HG03521 (cell line): Measurements from ENCODE around the gene THOC2.
"Not testable (repeated sequence)": the region's sequence is repeated elsewhere in the genome, so short reads cannot be mapped to it uniquely, and the experiment has no call there.

ENCODE experiments used
- ATAC-seq: cut with Tn5 transposase; IDR thresholded peaks from one replicate; pipeline ENCODE4 v1.9.1; 2021; ENCODE audit warnings: mild to moderate bottlenecking, moderate library complexity; ENCODE audit not compliant: unreplicated experiment

Gene THOC2

DNA sequence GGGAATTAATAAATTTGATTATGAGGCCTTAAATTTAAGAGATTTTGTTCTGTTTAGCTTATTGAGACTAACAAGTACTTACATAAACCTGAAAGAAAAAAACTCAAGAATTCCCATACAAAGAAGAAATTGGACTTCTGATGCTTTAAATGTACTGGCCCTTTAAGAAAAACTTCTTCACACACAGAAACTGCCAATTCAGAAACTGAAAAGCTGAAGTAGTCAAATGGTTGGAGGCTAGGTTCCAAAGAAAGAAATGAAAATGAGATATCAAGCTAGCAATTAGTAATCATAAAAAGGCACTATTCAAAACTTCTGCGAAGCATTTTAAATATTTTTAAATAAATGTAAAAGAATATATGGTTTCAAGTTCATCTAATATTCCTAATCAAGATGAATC, 151.3 kb downstream of the THOC2 start:
- ATAC-seq = no peak

DNA sequence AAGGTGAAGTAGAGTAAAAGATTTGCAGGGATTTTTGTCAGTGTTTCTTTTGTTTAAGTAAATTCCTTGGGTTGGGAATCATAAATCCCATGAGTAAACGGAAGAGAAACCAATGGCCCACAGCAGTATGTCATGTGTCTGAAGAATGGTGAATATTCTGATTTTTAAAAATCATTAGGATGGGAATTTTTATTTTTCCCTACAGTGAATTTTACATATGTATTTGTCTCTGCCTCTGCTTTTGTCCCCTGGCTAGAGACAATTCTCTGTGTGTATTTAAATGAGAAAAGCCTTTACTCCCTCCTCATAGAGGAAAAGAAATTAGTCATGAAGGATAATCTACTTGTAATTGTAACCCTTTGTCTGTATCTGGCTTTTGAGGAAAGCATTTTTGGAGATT, 152.1 kb downstream of the THOC2 start:
- no peak for ATAC-seq

- ATAC-seq = not testable (repeated sequence)
Measured at GRCh38 chrX:123574027-123574426, 158.8 kb downstream of the THOC2 start.

DNA sequence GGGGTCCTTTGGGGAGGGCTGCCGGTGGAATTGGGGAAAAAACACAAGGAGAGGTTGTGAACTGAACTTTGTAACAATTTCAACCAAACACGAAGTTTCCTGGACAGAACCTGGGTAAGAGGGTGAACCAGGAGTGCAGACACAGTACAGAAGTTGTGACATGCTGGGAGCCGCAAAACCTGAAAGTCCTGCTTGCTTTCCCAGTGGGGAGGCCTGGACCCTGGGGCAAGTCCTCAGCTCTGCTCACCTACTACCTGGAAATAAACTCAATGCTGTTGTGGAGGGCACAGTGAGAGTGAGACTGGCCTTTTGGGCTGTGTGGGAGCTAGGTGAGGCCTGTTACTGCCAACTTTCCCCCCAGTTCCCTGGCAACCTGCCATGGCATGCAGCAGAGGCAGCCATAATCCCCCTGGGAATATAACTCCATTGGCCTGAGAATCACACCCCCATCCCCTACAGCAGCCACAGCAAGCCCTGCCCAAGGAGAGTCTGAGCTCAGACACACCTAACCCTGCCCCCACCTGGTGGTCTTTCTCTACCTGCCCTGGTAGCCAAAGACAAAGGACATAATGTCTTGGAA, 162.8 kb downstream of the THOC2 start:
- ATAC-seq = no peak

DNA sequence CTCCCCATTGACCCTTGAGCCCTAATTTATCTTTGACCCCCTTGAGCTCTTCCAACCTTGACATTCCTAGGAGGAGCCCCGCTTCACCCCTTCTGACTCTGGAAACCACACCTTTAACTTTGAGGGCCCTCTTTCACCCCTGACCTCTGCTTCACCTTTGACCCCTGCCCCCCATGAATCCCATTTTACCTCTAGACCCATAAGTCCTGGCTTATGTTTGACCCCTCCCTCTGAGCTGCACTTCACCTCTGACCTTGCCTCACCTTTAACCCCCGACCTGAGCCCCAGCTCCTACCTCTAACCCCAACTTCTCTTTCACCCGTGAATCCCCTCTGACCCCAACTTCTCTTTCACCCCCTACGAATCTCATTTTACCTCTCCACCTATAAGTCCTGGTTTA, 169.7 kb downstream of the THOC2 start:
- no peak for ATAC-seq

DNA sequence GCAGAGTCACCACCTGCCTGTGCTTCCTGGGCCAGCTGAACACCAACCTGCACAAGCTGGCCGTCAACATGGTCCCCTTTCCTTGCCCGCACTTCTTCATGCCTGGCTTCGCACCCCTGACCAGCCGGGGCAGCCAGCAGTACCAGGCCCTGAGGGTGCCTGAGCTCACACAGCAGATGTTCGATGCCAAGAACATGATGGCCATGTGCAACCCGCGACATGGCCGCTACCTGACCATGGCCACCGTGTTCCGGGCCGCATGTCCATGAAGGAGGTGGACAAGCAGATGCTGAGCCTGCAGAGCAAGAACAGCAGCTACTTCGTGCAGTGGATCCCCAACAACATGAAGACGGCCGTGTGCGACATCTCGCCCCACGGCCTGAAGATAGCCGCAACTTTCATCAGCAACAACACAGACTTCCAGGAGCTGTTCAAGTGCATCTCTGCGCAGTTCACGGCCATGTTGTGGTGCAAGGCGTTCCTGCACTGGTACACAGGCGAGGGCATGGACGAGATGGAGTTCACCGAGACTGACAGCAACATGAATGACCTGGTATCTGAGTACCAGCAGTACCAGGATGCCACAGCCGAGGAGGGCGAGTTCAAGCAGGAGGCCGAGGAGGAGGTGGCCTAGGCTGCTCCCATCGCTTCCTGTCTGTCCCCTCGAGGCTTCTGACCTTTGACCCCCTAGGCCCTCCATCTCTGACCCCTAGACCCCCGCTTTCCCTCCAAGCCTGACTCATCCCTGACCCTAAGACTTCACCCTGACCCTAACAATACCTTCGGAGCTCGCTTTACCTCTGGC, 170.3 kb downstream of the THOC2 start:
- no peak for ATAC-seq

DNA sequence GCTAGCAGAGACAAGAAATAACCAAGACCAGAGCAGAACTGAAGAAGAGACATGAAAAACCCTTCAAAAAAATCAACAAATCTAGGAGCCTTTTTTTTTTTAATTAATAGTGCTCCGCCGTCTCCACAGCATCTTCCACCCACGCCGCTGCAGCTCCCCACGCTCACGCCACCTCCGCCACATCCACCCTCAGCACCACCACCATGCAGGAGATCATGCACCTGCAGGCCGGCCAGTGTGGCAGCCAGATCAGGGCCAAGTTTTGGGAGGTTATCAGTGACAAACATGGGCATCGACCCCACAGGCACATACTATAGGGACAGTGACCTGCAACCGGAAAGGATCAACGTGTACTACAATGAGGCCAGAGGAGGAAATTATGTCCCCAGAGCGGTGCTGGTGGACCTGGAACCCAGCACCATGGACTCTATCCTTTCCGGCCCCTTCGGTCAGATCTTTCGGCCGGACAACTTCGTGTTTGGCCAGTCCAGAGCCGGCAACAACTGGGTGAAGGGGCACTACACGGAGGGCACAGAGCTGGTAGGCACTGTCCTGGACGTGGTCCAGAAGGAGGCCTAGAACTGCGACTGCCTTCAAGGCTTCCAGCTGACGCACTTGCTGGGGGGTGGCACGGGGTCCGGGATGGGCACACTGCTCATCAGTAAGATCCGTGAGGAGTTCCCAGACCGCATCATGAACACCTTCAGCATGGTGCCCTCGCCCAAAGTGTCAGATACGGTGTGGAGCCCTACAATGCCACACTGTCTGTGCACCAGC, 171.2 kb downstream of the THOC2 start:
- ATAC-seq = no peak

DNA sequence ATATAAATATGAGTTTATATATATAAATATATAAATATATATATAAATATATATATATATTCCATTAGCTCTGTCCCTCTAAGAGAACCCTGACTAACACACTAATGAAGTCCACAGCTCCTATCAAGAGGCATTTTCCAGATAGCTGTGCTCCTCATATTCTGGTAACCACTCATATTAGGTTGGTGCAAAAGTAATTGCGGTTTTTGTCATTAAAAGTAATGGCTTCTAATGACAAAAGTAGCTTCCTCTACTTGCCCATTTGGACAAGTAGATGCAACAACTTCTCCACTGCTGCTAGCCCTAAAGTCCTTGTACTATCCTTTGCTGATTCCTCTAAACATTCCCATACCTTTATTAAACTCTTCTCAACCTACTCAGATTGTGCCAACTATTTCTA, 182.0 kb downstream of the THOC2 start:
- ATAC-seq = no peak
